ENCODE data around the gene RHBDF2. TPM values are rescaled to one million over a fixed set of nuclear protein-coding genes. Genes with fewer than 3 reads are reported as not detected.

Gene RHBDF2
- total RNA-seq, 1 experiment from 2014 or later = 52.3 TPM

- peak; percentile 89 for ATAC-seq
- H3K4me1 ChIP-seq (ENCODE audit: insufficient read depth, low read length) = peaks cover 33% of the 10 kb centered on the region
- H3K4me3 ChIP-seq (ENCODE audit: low read length) = peak within 1 kb of the TSS; percentile 93
- no TSS peak for BruUV-seq (replicated peaks)
- H3K9me3 ChIP-seq (ENCODE audit: low read length) = no peaks in the 10 kb centered on the region
- ChIA-PET CTCF (interaction anchor here (0.6 kb wide), 1 partner anchor 83 kb away, joined by 4 read pairs; no protein-coding TSS in a partner anchor), POLR2A (ENCODE audit: unreplicated experiment) (interaction anchor here (0.6 kb wide), 1 partner anchor 54 kb away, joined by 3 read pairs; no protein-coding TSS in a partner anchor)
- no peaks in the 10 kb centered on the region for H3K9me2 ChIP-seq (replicated peaks; ENCODE audit: low read length)
- no peaks in the 10 kb centered on the region for H3K27me3 ChIP-seq (ENCODE audit: low read length)
- peaks cover 11% of the 10 kb centered on the region for H3F3A ChIP-seq (ENCODE audit: low read length, unreplicated experiment)
- H3K4me2 ChIP-seq (ENCODE audit: low read length) = peak within 1 kb of the TSS; percentile 89
- H3K27ac ChIP-seq (ENCODE audit: low read length) = no peak within 1 kb of the TSS
- H3K36me3 ChIP-seq (ENCODE audit: low read depth, low read length) = no peaks in the 10 kb centered on the region
- peak; percentile 93 for DNase-seq
- intact Hi-C loops (cut with micrococcal nuclease) = no loop called here
- no peak for TF ChIP-seq EZH2 (IDR thresholded peaks at IDR 0.05; ENCODE audit: low read length, unreplicated experiment)
- peak; percentile 63 for TF ChIP-seq CTCF (conservative IDR thresholded peaks at IDR 0.05; ENCODE audit: low read depth, low read length)
- no peak for TF ChIP-seq EZH2phosphoT487 (IDR thresholded peaks at IDR 0.05; ENCODE audit: borderline replicate concordance, low read length)
- H2AFZ ChIP-seq (ENCODE audit: low read length) = peak within 1 kb of the TSS; percentile 62; the same call in 1 of the 2 replicates
- peak within 1 kb of the TSS; percentile 90 for H3K9ac ChIP-seq (ENCODE audit: low read length)
- peaks cover 51% of the 10 kb centered on the region for H3K79me2 ChIP-seq (ENCODE audit: low read length)
- peaks cover 35% of the 10 kb centered on the region for H4K20me1 ChIP-seq (ENCODE audit: low read length)
Observed at GRCh38 chr17:76452660-76453430, 48.4 kb downstream of the RHBDF2 start, which contains the start of gene UBE2O. UBE2O (minus strand) TSS chr17:76453152; CDS start chr17:76453141, 11 bp downstream.

- no TSS peak for BruUV-seq (replicated peaks)
- CTCF ChIA-PET = interaction anchor here (0.6 kb wide), 2 partner anchors 82 to 126 kb away, joined by 3 to 4 read pairs; no protein-coding TSS in a partner anchor
- ATAC-seq (peak; percentile 52), DNase-seq (peak; percentile 32)
- H3K9ac ChIP-seq (ENCODE audit: low read length) = peak overlapping the region; percentile 90
- POLR2A ChIA-PET (ENCODE audit: unreplicated experiment) = no interaction called here
- H2AFZ ChIP-seq (ENCODE audit: low read length) = no peak overlapping the region
- intact Hi-C loops (cut with micrococcal nuclease) = no loop called here
- no peaks in the 10 kb centered on the region for H3K9me2 ChIP-seq (replicated peaks; ENCODE audit: low read length)
- H3K27me3 ChIP-seq (ENCODE audit: low read length) = no peaks in the 10 kb centered on the region
- peaks cover 12% of the 10 kb centered on the region for H3F3A ChIP-seq (ENCODE audit: low read length, unreplicated experiment)
- peak overlapping the region; percentile 89 for H3K4me2 ChIP-seq (ENCODE audit: low read length)
- no peak overlapping the region for H3K27ac ChIP-seq (ENCODE audit: low read length)
- H4K20me1 ChIP-seq (ENCODE audit: low read length) = peaks cover 42% of the 10 kb centered on the region
- H3K79me2 ChIP-seq (ENCODE audit: low read length) = peaks cover 58% of the 10 kb centered on the region
- H3K4me1 ChIP-seq (ENCODE audit: insufficient read depth, low read length) = peaks cover 39% of the 10 kb centered on the region
- H3K36me3 ChIP-seq (ENCODE audit: low read depth, low read length) = no peaks in the 10 kb centered on the region
- peak overlapping the region; percentile 93 for H3K4me3 ChIP-seq (ENCODE audit: low read length)
- no peaks in the 10 kb centered on the region for H3K9me3 ChIP-seq (ENCODE audit: low read length)
- no peak for TF ChIP-seq CTCF (conservative IDR thresholded peaks at IDR 0.05; ENCODE audit: low read depth, low read length)
- no peak for TF ChIP-seq EZH2phosphoT487 (IDR thresholded peaks at IDR 0.05; ENCODE audit: borderline replicate concordance, low read length)
- no peak for TF ChIP-seq EZH2 (IDR thresholded peaks at IDR 0.05; ENCODE audit: low read length, unreplicated experiment)
Observed at GRCh38 chr17:76452127-76452659, 49.0 kb downstream of the RHBDF2 start.
